Stimulated activated CD4-positive, alpha-beta T cell treated with anti-CD3 and anti-CD28 coated beads, Interleukin-4, amount 100 ng/mL, for 48 hours (primary cell): ENCODE measurements around the gene GNPTAB.
"Not testable (repeated sequence)": the region's sequence is repeated elsewhere in the genome, so short reads cannot be mapped to it uniquely, and the experiment has no call there.

ENCODE experiments used
- DNase-seq, 2 donors: peaks; one replicate each; pipeline ENCODE4 v3.0.0-alpha.2; 2020; ENCODE audit warnings: low read depth in 2 of 2

The GNPTAB gene

GRCh38 chr12:101830367-101831325 lies at the start of gene GNPTAB:
GNPTAB (minus strand) TSS chr12:101830959; CDS start chr12:101830675, 284 bp downstream.
- peak; percentile 90 to 91 for DNase-seq

- no peak for DNase-seq
Observed at GRCh38 chr12:101878243-101878821, 47.6 kb upstream of the GNPTAB start.

- no peak for DNase-seq
Observed at GRCh38 chr12:101877806-101878242, 47.1 kb upstream of the GNPTAB start.

- peak; percentile 55 to 79 for DNase-seq
Observed at GRCh38 chr12:101876861-101877805, 46.4 kb upstream of the GNPTAB start, which contains the start of gene DRAM1. DRAM1 (plus strand) TSS chr12:101877580; CDS start chr12:101877790, 210 bp downstream.

- no peak for DNase-seq
Observed at GRCh38 chr12:101876322-101876860, 45.6 kb upstream of the GNPTAB start.

- DNase-seq: no peak
Observed at GRCh38 chr12:101875162-101875561, 44.4 kb upstream of the GNPTAB start.

GRCh38 chr12:101870925-101871324 lies 40.2 kb upstream of the GNPTAB start:
- DNase-seq: no peak

GRCh38 chr12:101867619-101868018 lies 36.9 kb upstream of the GNPTAB start:
- DNase-seq: not testable (repeated sequence)

- no peak for DNase-seq
Observed at GRCh38 chr12:101866615-101867373, 36.0 kb upstream of the GNPTAB start.

- DNase-seq: no peak
Observed at GRCh38 chr12:101863981-101864380, 33.2 kb upstream of the GNPTAB start.

- DNase-seq: no peak
Observed at GRCh38 chr12:101862245-101862644, 31.5 kb upstream of the GNPTAB start.

- not testable (repeated sequence) for DNase-seq
Observed at GRCh38 chr12:101861688-101862087, 30.9 kb upstream of the GNPTAB start.

GRCh38 chr12:101859664-101860607 lies 29.2 kb upstream of the GNPTAB start:
- DNase-seq: no peak

GRCh38 chr12:101858361-101858760 lies 27.6 kb upstream of the GNPTAB start:
- no peak for DNase-seq

- no peak for DNase-seq
Observed at GRCh38 chr12:101857043-101857558, 26.3 kb upstream of the GNPTAB start.

GRCh38 chr12:101856614-101857013 lies 25.9 kb upstream of the GNPTAB start:
- not testable (repeated sequence) for DNase-seq

- DNase-seq: no peak
Observed at GRCh38 chr12:101855976-101856375, 25.2 kb upstream of the GNPTAB start.

GRCh38 chr12:101855364-101855884 lies 24.7 kb upstream of the GNPTAB start:
- DNase-seq: no peak

- DNase-seq: no peak
Observed at GRCh38 chr12:101854747-101855146, 24.0 kb upstream of the GNPTAB start.
